GM08714 (cell line): ENCODE measurements around the gene C17orf50.
A peak's percentile ranks its signal among the peaks of the same experiment; 100 is the strongest.

ENCODE experiments used
- H3K4me3 ChIP-seq: fragments of 200-500 bp; sonication (Bioruptor generic); 2 replicates; pipeline ENCODE4 v1.5.1; 2014; ENCODE audit warnings: mild to moderate bottlenecking, low read length, inconsistent platforms
- ZNF274 ChIP-seq: IDR thresholded peaks from 2 replicates; pipeline ENCODE4 v1.6.1; 2012; ENCODE audit warnings: mild to moderate bottlenecking, low read depth, low read length

C17orf50 gene

DNA sequence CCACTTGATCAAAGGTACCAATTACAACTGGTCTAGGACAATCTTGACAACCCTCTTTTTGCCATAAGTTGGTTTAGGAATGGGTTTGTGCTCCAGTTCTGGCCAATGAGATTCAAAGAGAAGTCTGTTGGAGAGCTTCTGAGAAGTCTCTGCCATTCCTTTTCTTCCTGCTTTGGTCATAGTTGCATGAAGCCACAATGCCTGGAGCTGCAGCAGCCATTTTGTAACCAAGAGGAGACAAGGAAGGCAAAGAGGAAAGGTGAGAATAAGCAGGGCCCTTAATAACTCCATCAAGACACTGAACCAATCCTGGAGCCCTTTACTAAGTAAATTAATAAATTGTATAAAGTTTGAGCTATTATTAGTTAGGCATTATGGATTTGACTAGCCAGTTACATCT lies 3.4 kb upstream of the C17orf50 start:
- H3K4me3 ChIP-seq, result no peak overlapping the region
- TF ChIP-seq ZNF274, result no peak

DNA sequence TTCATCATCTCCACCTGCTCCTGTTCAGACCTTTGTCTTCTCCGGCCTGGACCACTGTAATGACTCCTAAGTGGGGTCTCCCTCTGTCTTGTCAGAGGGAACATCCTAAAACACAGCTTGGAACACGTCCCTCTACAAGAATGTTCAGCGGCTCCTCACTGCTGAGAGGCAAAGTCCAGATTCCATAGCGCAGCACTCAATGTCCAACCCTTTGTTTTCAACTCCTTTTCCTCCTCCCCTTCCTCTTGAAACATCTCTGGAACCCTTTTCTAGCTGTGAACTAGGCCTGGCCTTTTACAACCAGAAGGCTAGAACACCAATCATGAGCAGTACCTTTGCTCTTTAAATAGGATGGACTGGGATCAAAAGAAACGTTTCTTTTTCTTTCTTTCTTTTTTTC lies 914 bp downstream of the C17orf50 start:
- TF ChIP-seq ZNF274, result no peak
- H3K4me3 ChIP-seq, result no peak overlapping the region

- H3K4me3 ChIP-seq, result no peak overlapping the region
- TF ChIP-seq ZNF274, result no peak
These were observed 3.1 kb downstream of the C17orf50 start for GRCh38 chr17:35763767-35764122.

DNA sequence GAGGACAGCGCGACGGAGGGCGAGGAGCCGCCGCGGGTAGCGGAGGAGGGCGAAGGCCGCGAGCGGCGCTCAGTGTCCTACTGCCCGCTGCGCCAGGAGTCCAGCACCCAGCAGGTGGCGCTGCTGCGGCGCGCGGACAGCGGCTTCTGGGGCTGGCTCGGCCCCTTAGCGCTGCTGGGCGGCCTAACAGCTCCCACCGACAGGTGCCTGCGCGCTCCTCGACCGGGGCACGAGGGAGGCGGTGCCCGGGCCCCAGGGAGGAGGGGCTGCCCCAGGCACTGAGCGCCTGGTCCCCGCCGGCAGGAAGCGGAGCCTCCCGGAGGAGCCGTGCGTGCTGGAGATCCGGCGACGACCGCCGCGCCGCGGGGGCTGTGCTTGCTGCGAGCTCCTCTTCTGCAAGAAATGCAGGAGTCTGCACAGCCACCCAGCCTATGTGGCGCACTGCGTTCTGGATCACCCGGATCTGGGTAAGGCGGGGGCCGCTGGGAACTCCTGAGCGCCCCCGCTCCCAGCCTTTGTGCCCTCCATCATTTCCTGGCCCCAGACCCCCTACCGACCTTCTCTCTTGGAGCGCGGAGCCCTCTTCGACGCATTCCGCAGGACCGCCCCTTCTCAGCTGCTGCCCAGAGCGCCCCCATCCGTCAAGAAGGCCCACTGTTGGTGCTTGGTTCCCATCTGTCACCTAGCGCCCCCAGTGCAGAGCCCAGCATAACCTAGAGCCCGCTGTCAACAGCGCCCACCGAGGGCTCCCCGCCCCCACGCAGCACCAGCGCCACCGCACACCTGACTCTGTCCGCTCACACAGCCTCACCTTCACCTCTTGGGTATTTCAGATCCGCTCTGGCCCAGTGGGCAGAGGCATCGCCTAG lies 3.7 kb downstream of the C17orf50 start:
- no peak for TF ChIP-seq ZNF274
- peak overlapping the region; percentile 42; the same call in 1 of the 2 replicates for H3K4me3 ChIP-seq

DNA sequence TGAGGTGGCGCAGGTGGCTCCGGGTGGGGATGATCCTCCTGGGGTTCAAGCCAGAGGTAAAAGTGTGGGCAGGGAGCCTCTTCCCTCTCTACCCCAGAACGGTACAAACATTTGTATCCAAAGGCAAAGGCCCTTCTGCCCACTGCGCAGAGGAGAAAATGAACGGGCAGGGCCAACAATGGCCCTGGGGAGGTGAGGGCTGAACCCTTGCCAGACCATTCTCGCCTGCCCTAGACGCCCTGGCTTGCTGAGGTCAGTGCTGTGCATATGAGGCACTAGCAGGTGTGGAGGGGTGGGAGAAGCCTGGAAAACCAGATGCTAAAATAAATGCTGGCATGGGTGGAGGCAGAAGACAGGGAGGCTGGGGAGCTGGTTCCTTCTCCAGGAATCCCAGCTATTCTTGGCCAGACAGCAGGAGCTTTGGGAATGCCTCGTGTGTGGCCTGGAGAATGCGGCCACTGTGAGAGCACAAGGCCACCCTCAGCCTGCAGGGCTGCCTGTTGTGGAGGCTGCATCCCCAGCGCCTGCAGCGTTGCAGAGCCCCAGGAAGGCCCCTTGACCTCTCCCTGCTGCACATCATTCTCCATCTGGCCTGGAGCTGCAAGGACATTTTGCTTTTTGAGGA lies 4.5 kb downstream of the C17orf50 start:
- no peak overlapping the region for H3K4me3 ChIP-seq

DNA sequence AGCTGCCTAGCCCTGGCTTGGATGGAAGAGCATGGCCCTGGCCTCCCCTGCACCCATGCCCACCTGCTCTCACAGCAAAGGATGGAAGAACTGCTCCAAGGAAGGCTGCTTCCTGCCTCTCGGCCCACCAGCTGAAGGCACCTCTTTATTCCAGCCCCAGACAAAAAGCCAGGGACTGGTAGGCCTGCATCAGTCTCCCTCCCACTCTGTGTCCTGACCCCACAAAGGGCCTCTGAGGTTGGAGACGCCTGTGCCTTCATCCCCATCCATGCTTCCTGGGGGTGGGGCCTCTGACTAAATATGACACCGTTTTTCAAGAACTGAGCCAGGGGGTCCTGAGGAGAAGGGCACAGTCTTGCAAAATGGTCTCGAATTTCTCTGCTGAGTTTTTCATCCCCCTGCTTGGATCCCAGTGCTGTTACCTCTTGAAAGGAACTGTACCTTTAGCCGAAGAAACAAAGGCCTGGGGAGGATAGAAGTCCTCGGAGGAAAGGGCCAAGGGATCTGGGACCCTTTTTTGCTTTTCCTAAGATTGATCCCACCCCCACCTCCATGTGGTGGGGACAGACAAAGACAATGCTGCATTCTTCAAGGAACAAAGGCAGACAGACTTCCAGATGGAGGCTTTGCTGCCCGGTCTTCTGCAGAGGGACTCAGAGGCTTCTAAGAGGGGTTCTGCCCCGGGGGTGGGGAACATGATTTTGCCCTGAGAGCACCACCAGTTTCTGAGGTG lies 5.2 kb downstream of the C17orf50 start:
- no peak for TF ChIP-seq ZNF274
- H3K4me3 ChIP-seq, result no peak overlapping the region

More for the DNA sequence above, 4.5 kb downstream of the C17orf50 start:
- no peak for TF ChIP-seq ZNF274

DNA sequence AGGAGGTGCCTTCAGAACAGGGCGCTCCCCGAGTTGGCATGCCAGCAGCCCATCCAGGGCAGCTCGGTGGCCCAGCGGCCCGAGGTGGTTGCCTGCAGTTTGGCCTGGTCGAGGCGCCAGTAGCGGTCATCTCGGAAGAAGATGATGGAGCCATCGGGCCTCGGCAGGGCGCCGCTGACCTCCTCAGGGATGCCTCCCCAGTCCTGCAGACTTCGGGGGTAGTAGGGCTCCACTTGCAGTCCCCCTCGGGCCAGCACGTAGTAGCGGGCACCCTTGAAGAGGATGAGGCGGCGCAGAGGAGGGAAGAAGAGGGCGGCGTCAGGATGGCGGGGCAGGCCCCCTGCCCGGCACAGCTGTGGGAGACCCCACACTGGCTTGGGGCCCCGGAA lies 5.8 kb downstream of the C17orf50 start:
- H3K4me3 ChIP-seq, result no peak overlapping the region
- no peak for TF ChIP-seq ZNF274

DNA sequence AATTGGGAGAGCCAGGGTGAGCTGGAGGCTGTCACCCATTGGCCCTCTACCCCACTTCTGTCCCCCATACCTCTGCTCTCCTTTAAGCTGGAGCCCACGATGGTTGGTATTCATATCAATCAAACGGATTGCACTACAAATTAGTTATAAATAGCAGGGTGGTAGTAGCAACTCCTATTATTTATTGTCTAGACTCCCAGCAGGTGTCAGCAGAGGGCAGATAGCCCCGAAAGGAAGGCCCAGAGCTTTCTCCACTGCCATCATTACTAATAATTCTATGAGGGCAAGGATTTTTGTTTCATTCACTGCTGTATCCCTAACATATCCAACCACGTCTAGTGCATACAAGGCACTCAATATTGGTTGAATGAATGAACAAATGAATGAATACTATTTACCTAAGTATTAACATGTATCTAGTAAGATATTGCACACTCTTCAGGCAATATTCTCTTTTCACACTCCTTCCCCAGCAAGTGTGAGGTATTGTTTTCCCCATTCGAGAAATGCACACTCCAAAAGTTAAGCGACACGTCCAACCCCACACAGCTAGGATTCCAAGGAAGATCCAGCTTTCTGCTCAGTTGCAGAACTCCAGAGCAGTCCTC lies 6.3 kb downstream of the C17orf50 start:
- no peak overlapping the region for H3K4me3 ChIP-seq
- no peak for TF ChIP-seq ZNF274

DNA sequence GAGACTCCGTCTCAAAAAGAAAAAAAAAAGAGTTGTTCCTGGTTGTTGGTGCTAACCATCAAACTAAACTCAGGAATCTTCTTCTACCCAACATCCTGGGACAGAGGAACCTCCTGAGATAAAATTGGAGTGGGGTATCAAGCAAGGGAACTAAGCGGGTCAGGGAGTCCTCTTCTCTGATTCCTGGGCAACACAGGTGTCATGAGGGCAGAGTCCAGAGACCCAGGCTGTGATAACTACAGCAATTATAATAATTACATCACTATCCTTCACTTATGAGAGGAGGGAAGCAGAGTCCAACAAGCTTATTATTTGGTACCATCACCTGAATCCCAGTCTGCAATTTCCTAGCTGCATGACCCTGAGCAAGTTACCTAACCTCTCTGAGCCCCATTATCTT lies 8.1 kb downstream of the C17orf50 start:
- no peak for TF ChIP-seq ZNF274

GRCh38 chr17:35769895-35770486 lies 9.3 kb downstream of the C17orf50 start:
- no peak for TF ChIP-seq ZNF274
- no peak overlapping the region for H3K4me3 ChIP-seq

More for the DNA sequence above, 8.1 kb downstream of the C17orf50 start:
- no peak overlapping the region for H3K4me3 ChIP-seq

- H3K4me3 ChIP-seq, result no peak overlapping the region
- no peak for TF ChIP-seq ZNF274
These were observed 12.4 kb downstream of the C17orf50 start for GRCh38 chr17:35773129-35773528.

- no peak for TF ChIP-seq ZNF274
- H3K4me3 ChIP-seq, result no peak overlapping the region
These were observed 13.2 kb downstream of the C17orf50 start for GRCh38 chr17:35773679-35774425.

DNA sequence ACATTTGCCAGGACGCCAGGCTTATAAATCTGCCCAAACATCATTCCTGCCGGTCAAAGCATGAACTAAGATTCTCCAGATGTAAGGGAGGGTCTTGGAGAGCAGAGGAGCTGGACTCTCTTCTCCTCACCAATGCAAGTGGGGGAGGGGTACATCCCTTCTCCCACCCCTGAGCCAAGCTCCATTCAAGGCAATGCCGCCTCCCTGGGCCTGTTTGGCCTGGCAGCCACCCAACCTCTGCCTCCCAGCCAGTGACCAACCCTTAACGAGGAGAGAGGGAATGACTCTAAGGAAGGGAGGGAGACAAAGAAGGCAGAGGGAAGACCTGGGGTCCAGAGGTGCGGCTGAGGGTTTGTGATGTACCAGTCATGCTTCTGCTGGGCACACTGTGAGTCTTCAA lies 13.8 kb downstream of the C17orf50 start:
- TF ChIP-seq ZNF274, result no peak
- H3K4me3 ChIP-seq, result no peak overlapping the region
